Inferior parietal cortex (tissue), 1 donor: Measurements from ENCODE around the gene ST13.
"Not testable (repeated sequence)": the region's sequence is repeated elsewhere in the genome, so short reads cannot be mapped to it uniquely, and the experiment has no call there.

Source experiments
- DNase-seq: peaks from one replicate; pipeline ENCODE4 v3.0.0-alpha.2; 2016; ENCODE audit errors: extremely low spot score

Gene ST13

DNA sequence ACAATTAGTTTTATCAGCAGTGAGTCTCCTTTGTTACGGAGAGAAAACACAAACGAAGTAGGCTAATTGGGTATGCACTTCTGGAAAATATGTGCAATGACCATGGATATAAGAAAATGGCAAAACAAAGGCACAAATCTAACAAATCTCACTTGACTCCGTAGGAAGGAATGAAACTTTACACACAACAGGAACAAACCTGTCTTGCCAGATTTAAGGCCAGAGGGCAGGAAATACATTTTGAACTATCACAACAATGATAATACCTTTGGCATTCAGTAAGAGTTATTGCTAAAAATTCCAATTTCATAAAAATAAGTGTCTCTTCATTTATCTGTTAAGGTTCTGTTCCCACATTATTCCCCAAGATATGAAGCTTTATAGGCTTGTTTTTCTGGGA, 73.9 kb downstream of the ST13 start:
- DNase-seq = no peak

DNA sequence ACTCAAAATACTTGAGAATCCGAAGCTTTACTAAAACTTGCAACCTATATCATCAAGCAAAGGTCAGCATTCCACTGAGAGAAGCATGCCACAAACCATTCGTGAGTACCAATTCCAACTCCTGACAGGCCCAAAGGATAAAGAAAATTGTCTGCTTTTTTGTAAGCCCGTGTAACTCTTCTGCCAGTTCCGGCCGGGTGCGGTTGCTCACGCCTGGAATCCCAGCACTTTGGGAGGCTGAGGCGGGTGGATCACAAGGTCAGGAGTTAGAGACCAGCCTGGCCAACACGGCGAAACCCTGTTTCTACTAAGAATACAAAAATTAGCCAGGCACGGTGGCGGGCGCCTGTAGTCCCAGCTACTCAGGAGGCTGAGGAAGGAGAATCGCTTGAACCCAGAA, 74.7 kb downstream of the ST13 start:
- not testable (repeated sequence) for DNase-seq
